HG02870 (cell line): ENCODE data around the gene SRMS.
"Not testable (repeated sequence)": the region's sequence is repeated elsewhere in the genome, so short reads cannot be mapped to it uniquely, and the experiment has no call there.

Experiments
- ATAC-seq: cut with Tn5 transposase; IDR thresholded peaks from one replicate; pipeline ENCODE4 v1.9.1; 2021; ENCODE audit warnings: mild to moderate bottlenecking, moderate library complexity; ENCODE audit not compliant: unreplicated experiment

The SRMS gene

DNA sequence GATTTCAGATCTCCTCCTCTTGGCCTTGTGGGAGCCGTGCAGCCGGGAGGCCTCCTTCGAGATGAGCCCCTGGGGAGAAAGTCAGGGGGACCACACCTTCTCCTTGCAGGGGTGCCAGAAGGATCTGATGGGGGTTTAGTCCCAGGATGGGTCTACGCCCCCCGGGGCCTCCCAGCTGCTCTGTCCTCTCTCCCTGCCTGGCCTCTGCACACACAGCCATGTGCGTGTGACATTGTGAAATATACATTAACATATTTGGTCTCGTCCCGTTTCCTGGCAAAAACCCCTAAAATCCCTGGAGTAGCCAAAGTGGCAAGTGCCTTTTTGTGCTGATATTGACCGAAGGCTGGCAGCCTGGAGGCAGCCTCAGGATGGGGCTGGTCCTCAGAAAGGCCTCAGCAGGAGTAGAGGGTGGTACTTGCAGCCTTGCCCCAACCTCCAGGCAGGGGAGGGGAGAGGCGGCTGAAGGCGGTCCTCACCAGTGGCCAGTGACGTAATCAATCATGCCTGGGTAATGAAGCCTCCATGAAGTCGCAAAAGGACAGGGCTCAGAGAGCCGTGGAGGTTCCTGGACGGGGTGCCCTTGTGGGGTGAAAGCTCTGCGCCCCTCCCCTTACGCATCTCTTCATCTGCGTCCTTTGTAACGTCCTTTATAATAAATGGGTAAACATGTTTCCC, 31.6 kb upstream of the SRMS start:
- no peak for ATAC-seq

DNA sequence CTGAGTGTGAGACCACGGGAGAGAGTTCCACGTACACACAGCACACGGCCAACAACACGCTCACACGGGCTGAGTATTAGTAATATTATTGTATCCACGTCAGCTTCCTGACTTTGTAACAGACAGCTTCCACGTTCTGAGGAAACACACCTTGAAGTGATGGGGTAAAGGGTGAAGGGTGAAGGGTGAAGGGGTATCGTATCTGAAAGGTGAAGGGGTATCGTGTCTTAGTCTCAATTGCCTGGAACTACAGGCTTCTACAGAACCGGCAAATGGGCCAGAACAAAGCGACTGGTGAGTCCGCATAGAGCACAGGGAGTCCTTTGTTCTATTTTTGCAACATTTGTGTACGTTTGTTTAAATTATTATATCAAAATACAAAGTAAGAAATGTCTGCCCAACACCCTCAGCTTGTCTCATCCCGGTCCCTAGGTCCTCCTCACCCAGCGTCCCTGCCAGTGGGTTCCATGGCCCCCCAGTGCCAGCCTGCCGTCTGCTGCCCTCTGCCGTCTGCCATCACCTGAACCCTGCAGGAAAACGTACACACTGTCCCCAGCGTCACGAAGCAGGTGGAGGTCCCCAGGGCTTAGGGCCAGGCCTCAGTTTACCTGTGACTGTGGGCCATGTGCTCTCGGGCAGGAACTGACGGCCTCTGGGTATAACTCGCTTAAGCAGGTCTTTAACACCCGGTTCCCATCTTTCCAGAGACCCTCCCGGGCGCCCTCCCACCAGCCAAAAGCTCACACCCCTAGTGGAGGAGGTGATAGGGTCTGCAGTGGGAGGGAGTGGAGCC, 30.9 kb upstream of the SRMS start:
- no peak for ATAC-seq

DNA sequence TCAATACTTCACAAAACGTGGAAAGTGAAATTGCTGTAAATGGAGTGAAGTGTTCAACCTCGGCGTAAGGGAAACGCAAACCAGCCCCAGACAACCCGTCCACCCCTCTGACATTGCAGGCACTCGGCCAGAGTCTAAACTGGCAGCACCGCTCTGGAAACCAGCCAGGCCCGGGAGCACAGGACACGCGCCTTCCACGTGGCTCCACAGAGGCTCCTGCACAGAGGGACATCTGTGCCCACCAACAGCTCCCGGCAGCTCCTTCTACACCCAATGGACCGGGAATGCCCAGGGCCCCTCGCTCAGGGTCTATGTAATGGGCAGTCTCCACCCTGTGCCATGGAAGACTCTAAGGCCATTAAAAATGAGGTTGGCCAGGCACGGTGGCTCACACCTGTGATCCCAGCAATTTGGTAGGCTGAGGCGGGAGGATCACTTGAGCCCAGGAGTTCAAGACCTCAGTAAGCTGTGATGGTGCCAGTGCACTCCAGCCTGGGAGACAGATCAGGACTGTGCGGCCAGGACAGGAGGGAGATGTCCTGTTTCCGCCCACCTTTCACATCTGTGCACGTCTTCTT, 29.9 kb upstream of the SRMS start:
- no peak for ATAC-seq

DNA sequence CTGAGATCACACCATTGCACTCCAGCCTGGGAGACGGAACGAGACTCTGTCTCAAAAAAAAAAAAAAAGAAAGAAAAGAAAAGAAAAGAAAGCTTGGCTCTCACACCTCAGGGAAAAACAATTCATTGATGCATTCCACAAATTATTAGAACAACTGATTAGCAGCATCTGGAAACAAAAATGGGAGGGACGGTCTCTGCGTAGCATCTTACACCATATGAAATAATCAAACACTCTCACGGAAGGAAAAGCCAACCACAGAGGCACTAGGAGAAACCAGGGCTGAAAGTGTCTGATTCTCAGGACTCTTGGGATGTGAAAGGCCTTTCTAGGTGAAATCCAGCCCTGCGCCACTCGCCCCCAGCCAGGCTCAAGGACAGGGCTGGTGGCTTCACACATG, 28.8 kb upstream of the SRMS start:
- no peak for ATAC-seq

DNA sequence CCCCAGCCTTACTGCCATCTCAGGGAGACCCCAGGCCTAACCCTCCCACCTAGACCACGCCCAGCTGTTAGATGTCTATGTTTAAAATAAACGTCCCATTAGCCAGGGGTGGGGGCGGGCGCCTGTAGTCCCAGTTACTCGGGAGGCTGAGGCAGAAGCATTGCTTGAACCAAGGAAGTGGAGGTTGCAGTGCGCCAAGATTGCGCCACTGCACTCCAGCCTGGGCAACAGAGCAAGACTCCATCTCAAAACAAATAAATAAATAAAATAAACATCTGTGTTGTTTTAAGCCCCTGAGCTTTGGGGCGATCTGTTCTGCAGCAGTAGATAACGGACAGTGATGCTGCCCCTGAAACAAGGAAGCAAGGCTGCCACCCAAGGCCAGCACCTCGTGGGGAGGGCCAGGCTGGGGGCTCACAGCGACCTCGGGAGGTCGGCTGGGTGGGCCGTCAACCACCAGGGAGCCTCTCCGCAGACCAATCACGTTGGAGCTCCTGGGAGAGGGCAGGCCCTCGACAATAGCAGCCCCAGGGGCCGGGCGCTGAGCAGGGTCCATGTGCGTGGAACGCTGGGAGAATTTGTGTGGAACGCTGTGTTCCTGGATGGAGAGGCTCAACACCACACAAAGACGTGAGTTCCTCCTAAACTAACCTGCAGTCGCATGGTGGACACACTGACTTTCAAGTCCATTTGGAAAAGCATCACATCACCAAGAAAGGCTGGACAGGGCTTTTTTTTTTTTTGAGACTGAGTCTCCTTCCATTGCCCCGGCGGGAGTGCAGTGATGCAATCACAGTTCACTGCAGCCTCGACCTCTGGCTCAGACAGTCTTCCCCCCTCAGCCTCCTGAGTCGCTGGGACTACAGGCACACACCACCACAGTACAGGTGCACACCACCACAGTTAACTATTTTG, 27.5 kb upstream of the SRMS start:
- ATAC-seq, result no peak

DNA sequence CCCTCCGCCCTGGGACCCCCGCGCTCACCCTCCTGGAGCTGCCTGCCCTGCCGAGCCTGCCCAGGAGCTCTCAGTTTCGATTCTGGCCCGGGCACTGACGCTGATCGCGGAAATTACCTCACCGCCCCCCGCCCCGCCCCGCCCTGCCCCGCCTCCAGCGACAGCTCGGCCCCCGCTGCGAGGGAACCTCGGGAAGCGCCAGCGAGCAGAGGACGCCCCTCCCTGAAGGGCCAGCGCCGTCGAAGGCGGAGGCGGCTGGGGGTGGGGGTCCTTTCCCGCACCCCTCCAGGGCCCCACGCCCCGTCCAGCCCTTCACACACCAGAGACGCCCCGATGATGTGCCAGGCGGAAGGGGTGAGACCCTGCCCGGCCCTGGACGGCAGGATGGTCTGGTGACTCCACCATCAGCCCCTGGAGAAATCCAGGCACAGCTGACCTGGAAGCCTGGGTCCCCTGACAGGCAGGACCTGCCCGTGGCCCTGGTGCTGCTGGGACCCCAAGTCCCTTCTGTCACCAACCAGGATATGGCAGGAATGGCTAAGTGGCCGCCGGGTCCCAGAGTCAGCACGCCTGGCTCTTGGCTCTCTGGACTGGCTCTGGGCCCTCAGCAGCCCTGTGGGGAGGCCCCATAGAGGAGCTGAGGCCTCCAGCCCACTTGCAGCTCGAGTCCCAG, 26.7 kb upstream of the SRMS start, which contains the start of gene HELZ2:
HELZ2 (minus strand) TSS at position 84 of the 673 bp plus-strand sequence. CDS start 1,854 bp downstream, outside the sequence.
- ATAC-seq, result no peak

DNA sequence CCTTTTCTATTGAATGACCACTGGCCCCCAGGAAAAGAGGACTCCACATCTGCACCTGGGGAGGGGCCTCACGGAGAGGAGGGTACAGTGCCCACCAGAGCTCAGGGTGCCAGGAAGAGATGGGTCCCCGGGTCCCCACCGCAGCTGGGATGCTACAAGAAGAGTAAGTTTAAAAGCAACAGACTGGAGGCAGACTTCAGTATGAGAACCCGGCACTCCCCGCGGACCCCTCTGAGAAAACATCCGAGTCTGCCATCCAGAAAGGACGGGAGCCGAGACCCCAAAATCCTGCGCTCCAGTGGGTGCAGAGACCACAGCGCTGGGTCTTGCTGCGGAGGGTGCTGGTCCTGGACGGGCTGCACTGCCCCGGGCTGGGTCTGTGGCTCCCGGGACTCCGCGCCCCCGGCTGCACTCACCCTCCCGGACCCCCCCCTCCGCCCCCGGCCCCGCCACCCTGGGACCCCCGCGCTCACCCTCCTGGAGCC, 26.1 kb upstream of the SRMS start:
- no peak for ATAC-seq

DNA sequence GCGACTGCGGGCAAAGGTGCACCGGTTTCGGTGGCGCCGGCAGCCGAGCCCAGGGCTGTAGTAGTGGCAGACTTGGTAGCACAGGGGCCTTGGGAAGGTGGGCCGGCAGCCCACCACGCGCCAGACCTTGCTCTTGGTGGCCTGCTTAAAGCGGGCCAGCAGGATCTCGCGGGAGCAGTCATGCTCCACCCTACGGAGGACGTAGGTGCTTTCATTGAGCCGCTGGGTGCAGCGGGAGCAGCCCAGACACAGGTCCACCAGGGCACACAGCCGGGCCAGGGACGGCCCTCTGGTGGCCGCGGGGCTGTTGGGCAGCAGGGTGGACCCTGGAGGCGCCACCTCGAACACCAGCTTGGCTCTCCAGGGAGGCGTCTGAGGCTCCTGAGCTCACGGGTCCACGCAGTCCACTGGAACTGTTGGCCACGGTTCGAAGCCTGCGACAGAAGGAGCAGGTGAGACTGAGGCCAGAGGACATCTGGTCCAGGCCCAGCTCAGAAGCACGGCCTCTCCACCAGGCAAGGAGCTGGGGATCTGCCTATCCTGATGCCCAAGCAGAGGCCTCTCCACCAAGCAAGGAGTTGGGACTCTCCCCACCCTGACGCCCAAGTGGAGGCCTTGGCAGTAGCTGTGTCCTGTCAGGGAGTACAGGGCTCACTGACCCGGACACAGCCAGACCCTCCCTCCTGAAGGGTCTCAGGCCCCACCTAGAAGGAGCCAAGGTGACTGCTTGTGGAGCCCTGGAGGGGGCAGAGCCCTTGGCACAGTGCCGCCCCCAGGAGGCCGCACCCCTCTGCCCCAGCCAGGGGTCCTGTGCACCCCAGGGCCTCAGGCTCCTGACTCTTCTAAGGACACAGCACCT, 25.5 kb upstream of the SRMS start:
- no peak for ATAC-seq

DNA sequence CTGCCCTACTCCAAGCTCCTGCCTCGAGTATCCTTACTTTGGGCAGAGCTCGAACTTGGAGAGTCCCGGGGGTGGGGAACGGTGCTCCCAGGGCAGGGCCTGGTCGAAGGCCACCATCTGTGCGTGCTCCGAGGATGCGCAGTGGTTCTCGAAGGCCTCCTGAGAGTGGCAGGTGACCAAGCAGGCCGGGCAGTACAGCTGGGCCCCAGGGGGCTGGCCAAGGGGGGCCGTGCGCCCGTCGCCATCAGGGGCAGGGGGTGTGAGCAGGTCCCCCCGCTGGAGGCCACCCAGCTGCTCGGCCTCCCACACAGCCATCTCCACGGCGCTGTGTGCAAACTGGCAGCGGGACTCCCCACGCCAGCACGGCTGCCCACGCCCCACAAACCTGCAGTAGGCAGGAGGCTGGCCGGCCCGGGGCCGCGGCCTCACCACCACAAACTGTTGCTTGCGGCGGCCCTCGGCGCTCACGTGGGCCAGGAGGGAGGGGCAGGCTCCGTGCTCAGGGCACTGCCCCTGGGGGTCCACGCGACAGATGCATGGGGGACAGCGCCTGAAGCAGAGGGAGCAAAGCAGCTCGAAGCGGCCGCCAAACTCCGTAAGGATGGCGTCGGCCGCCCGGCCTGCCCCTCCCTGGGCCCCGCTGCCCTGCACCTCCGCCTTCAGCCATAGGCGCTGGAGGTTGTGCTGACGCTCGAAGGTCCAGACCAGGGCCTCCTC, 24.7 kb upstream of the SRMS start:
- ATAC-seq, result no peak

DNA sequence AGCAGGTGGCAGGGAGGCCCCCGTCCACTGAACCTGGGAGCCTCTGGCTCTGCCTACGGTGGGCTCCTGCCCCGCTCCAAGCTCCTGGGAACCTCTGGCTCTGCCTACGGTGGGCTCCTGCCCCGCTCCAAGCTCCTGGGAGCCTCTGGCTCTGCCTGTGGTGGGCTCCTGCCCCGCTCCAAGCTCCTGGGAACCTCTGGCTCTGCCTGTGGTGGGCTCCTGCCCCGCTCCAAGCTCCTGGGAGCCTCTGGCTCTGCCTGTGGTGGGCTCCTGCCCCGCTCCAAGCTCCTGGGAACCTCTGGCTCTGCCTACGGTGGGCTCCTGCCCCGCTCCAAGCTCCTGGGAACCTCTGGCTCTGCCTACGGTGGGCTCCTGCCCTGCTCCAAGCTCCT, 23.5 kb upstream of the SRMS start:
- not testable (repeated sequence) for ATAC-seq

DNA sequence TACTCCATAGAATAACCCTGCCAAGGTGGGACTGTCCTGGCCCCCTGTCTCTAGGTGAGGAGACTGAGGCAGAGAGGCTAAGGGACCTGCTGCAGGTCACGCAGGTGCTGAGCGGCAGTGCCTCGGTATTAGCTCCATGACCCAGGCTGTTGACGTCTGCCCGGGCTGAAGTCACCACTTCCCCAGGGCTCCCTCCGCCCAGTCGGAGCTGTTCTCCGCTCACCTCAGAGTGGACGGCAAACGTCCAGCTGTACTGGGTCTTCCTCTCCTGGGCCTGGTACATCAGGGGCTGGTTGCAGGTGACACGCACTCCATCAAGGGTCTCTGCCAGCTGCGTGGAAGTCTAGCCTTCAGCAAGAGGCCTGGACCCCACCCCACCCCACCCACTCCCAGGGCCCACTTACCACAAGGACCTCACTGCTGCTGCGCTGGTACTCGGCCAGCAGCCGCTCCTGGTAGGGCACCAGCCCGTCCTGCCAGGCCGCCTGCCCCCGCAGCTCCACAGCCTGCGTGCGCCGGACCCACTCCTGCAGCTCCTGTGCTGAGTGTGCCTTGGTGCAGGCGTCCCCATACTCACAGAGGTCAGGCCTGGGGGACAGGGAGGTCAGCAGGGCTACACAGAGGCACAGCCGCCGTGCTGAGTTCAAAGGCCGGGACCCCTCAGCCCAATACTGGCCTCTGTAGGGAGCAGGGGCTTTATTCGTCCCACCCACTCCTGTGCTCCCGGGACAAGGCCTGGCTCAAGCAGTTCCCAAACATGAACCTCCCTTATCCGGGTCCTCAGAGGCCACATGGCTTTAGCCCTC, 22.9 kb upstream of the SRMS start:
- ATAC-seq, result no peak

DNA sequence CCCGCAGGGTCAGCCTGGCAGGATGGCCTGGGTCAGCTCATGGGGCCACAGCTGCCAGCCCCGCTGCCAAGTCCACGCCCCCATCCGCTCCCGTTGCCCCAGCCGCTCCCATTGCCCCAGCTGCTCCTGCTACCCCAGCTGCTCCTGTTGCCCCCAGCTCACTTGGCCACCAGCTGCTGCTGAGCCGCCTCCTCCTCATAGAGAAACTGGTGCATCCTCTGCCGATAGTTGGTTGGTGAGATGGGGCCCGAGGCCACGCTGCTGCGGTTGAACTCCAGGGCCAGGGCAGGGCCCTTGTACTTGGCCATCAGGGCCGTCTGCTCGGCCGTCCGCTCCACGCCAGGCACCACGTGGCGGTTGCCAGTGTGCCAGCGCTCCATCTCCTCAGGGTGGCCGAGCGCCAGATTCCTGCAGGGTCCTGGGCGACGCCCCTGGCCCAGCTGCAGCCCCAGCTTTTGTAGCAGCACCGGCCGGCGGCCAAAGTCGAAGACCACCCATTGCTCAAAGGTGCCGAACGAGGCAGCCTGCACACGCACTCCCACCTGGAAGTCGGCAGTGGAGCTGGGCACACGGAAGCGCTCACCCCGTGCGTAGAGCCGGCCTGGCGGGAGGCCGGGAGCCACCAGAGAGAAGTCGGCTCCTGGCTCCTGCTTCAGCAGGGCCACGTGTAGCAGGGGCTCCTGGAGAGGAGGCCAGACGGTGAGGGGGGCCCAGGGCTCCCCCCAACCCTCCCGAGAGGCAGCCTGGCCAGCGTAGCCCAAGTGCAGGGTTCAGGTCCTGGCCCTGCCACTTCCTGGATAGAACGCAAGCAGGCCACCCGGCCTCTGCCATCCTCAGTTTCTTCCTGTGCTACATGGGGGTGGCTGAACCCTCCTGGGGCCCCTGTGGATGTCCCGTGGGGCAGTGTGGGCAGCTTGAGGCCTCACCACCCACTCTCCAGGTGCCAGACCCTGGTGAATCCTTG, 21.7 kb upstream of the SRMS start:
- ATAC-seq, result no peak

DNA sequence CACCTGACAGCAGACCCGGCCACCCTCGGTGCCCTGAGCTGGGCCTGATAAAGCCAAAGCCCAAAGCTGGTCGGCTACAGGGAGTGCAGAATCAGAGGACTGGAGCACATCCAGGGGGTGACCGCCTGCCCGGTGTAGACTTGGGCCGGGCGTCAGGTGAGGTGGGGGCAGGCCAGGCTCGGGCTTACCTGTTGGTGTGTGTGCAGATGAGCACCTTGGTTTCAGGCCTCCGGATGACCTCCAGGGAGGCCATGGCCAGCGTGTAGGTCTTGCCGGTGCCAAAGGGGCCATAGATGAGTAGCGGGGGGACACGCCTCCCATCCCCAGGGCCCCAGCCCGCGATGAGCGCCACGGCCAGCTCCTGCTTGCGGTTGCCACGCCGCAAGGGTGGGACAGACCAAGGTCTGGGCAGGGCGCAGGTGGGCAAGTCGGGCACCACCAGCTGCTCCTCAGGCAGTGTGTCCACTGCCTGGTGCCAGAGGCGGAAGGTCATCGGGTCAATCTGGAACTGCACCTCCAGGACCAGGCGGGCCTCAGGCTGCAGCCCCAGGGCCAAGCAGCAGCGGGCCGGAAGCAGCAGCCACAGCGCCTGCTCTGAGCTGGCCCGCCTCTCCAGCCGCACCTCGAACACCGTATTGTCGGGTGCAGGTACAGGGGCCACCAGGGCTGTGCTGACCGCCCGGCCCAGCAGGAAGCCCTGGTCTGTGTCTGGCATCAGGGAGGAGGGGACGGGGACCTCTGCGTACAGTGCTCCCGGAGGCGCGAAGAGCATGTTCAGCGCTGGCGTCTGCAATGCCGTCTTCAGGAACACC, 20.8 kb upstream of the SRMS start:
- ATAC-seq, result no peak

DNA sequence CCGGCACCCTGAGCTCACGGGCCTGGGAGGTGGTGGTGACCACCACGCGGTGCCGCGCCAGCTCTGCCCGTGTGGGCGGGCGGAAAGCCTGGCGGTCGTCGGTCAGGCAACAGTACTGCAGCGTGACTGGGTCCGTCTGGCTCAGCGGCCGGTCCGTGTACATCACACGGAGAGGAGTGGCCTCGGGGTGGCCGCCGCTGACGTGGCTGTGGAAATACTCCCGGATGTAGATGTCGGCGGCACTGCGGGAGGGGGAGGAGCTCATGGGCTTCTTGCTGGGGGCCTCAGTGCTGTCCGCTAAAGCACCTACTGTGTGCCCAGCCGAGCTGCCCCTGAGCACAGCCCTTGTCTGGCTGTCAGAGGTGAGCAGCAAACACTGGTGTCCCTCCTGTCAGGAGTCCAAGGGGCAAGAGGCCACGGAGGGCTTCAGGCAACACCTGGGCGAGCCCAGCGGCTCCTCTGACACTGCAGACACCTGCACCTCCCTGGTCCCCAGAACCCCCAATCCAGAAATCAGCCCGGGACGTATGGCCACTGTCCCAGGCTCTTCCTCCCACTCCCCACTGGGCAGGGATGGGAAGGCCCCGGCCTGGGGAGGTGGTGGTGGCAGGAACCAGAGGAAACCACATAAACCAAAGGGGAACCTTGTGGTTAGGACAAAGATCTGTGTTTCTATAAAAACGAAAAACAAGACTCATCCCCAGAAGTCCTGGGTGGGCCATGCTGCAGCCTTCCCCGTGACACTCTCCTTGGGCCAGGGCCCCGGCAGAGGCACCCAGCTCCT, 20.0 kb upstream of the SRMS start:
- ATAC-seq, result no peak

DNA sequence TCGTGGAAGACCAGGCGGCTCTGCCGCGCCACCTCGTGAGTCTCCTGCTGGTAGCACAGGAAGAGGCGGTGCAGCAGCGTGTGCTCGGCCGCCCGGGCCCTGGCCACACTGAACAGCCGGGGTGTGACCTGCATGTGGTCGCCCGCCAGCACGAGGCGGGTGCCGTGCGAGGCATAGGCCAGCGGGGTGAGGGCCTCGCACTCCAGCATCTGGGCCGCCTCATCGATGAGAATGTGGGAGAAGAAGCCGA, 19.5 kb upstream of the SRMS start:
- no peak for ATAC-seq
